Stimulated activated CD4-positive, alpha-beta T cell treated with anti-CD3 and anti-CD28 coated beads, Interleukin-4, amount 100 ng/mL, for 48 hours (primary cell): ENCODE measurements around the gene DKKL1.
"Not testable (repeated sequence)": the region's sequence is repeated elsewhere in the genome, so short reads cannot be mapped to it uniquely, and the experiment has no call there.

ENCODE experiments used
- DNase-seq, 2 donors: peaks; one replicate each; pipeline ENCODE4 v3.0.0-alpha.2; 2020; ENCODE audit warnings: low read depth in 2 of 2

Gene DKKL1

GRCh38 chr19:49363268-49364082, at the start of gene DKKL1:
Gene DKKL1 (plus strand): TSS chr19:49363877. CDS start chr19:49363999, 122 bp downstream.
- peak; percentile 77 to 86 for DNase-seq

- DNase-seq, result no peak
Measured at GRCh38 chr19:49315111-49315510, 48.6 kb upstream of the DKKL1 start.

- DNase-seq, result no peak
Measured at GRCh38 chr19:49316284-49316683, 47.4 kb upstream of the DKKL1 start.

GRCh38 chr19:49318296-49318695, 45.4 kb upstream of the DKKL1 start:
- no peak for DNase-seq

GRCh38 chr19:49324801-49325576, 38.7 kb upstream of the DKKL1 start, which contains the start of gene SLC6A16:
Gene SLC6A16 (minus strand): TSS chr19:49325191. CDS start chr19:49311347, 13,844 bp downstream.
- DNase-seq, result no peak

- not testable (repeated sequence) for DNase-seq
Measured at GRCh38 chr19:49325756-49326155, 37.9 kb upstream of the DKKL1 start.

- DNase-seq, result no peak
Measured at GRCh38 chr19:49326165-49326704, 37.4 kb upstream of the DKKL1 start.

GRCh38 chr19:49327878-49328544, 35.7 kb upstream of the DKKL1 start:
- DNase-seq, result peak; percentile 28 to 34

- DNase-seq, result no peak
Measured at GRCh38 chr19:49328741-49329140, 34.9 kb upstream of the DKKL1 start.

- DNase-seq, result not testable (repeated sequence)
Measured at GRCh38 chr19:49331187-49331586, 32.5 kb upstream of the DKKL1 start.

GRCh38 chr19:49331616-49332055, 32.0 kb upstream of the DKKL1 start:
- DNase-seq, result peak; percentile 37 to 38

- DNase-seq, result not testable (repeated sequence)
Measured at GRCh38 chr19:49332691-49333417, 30.8 kb upstream of the DKKL1 start.

GRCh38 chr19:49333418-49333805, 30.3 kb upstream of the DKKL1 start:
- DNase-seq, result no peak

- peak; percentile 41 to 44 for DNase-seq
Measured at GRCh38 chr19:49333811-49334288, 29.8 kb upstream of the DKKL1 start.

- peak in 1 of 2 donors; percentile 42 for DNase-seq
Measured at GRCh38 chr19:49335071-49335783, 28.4 kb upstream of the DKKL1 start, which contains the start of gene CD37. Gene CD37 (plus strand): TSS chr19:49335406. CDS start chr19:49335541, 135 bp downstream.

GRCh38 chr19:49335784-49336481, 27.7 kb upstream of the DKKL1 start:
- DNase-seq, result no peak

- no peak for DNase-seq
Measured at GRCh38 chr19:49336482-49337266, 27.0 kb upstream of the DKKL1 start.

GRCh38 chr19:49337267-49338022, 26.2 kb upstream of the DKKL1 start:
- DNase-seq, result no peak
